ENCODE measurements around the gene XIAP.
"Not testable (repeated sequence)": the region's sequence is repeated elsewhere in the genome, so short reads cannot be mapped to it uniquely, and the experiment has no call there.

XIAP gene

DNA sequence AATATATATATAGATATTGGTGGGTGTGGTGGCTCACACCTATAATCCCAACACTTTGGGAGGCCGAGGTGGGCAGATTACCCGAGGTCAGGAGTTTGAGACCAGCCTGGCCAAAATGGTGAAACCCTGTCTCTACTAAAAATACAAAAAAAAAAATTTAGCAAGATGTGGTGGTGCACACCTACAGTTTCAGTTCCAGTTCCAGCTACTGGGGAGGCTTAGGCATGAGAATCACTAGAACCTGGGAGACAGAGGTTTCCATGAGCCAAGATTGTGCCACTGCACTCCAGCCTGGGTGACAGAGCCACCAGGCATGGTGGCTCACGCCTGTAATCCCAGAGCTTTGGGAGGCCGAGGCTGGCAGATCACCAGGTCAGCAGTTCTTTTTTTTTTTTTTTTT is 14.7 kb upstream of the XIAP start:
- H3K36me3 ChIP-seq (ENCODE audit: control insufficient read depth, insufficient read depth, low read length); H3K27me3 ChIP-seq (ENCODE audit: control insufficient read depth, insufficient read depth, low read length, poor library complexity, severe bottlenecking); H3K4me3 ChIP-seq (ENCODE audit: insufficient read depth, low read depth, low read length); H3K9me3 ChIP-seq (ENCODE audit: control insufficient read depth, low read length); H3K27ac ChIP-seq (ENCODE audit: insufficient read depth, low read depth, low read length, poor library complexity, severe bottlenecking); H3K4me1 ChIP-seq (ENCODE audit: control insufficient read depth, insufficient read depth, low read length): not testable (repeated sequence)
- 82 to 90% methylated on average over 4 of the region's 4 CpGs for WGBS, 2 experiments

DNA sequence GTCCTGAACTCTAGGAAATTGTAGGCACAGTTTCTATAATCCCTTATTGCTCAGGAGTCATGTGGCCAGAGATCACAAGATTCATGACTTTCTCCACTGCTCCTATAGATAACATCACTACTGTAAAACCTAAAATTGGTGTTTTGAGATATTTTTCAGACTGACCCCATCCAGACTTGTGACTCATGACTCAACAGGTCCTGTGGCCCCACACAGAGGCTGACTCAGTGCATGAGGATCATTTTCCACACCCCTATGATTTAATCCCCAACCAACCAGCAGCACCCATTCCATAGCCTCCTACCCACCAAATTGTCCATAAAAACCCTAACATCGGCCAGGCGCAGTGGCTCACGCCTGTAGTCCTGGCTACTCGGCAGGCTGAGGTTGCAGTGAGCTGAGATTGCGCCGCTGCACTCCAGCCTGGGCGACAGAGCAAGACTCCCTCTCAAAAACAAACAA is 13.2 kb upstream of the XIAP start:
- H3K4me3 ChIP-seq (ENCODE audit: insufficient read depth, low read depth, low read length): no peak overlapping the region
- H3K9me3 ChIP-seq (ENCODE audit: control insufficient read depth, low read length): no peaks in the 10 kb centered on the region
- H3K36me3 ChIP-seq (ENCODE audit: control insufficient read depth, insufficient read depth, low read length): no peaks in the 10 kb centered on the region
- H3K4me1 ChIP-seq (ENCODE audit: control insufficient read depth, insufficient read depth, low read length): no peaks in the 10 kb centered on the region
- no peak overlapping the region for H3K27ac ChIP-seq (ENCODE audit: insufficient read depth, low read depth, low read length, poor library complexity, severe bottlenecking)
- H3K27me3 ChIP-seq (ENCODE audit: control insufficient read depth, insufficient read depth, low read length, poor library complexity, severe bottlenecking): no peaks in the 10 kb centered on the region
- WGBS, 2 experiments: 83 to 97% methylated on average over 7 of the region's 7 CpGs

DNA sequence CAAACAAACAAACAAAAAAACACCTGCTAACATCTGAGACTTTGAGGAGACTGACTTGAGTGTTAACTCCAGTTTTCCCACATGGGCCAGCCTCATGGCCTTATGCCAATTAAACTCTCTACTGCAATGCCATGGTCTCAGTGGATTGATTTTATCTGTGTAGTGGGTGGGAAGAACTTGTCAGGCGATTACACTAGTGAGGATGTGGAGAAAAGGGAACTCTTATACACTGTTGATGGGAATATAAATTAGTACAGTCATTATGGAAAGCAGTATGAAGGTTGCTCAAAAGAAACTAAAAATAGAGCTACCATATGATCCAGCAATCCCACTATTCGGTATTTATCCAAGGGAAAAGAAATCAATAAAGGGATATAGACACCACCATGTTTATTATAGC is 12.8 kb upstream of the XIAP start:
- Histone ChIP-seq H3K4me1 (ENCODE audit: control insufficient read depth, insufficient read depth, low read length) (no peaks in the 10 kb centered on the region), H3K27ac (ENCODE audit: insufficient read depth, low read depth, low read length, poor library complexity, severe bottlenecking) (no peak overlapping the region), H3K9me3 (ENCODE audit: control insufficient read depth, low read length) (no peaks in the 10 kb centered on the region), H3K4me3 (ENCODE audit: insufficient read depth, low read depth, low read length) (no peak overlapping the region), H3K36me3 (ENCODE audit: control insufficient read depth, insufficient read depth, low read length) (no peaks in the 10 kb centered on the region), H3K27me3 (ENCODE audit: control insufficient read depth, insufficient read depth, low read length, poor library complexity, severe bottlenecking) (no peaks in the 10 kb centered on the region)
- 86 to 100% methylated on average over 1 of the region's 2 CpGs for WGBS, 2 experiments

- H3K4me3 ChIP-seq (ENCODE audit: insufficient read depth, low read depth, low read length): no peak overlapping the region
- H3K9me3 ChIP-seq (ENCODE audit: control insufficient read depth, low read length): no peaks in the 10 kb centered on the region
- H3K27me3 ChIP-seq (ENCODE audit: control insufficient read depth, insufficient read depth, low read length, poor library complexity, severe bottlenecking): no peaks in the 10 kb centered on the region
- WGBS, 2 experiments: 96 to 97% methylated on average over 12 of the region's 12 CpGs
- H3K4me1 ChIP-seq (ENCODE audit: control insufficient read depth, insufficient read depth, low read length): no peaks in the 10 kb centered on the region
- H3K27ac ChIP-seq (ENCODE audit: insufficient read depth, low read depth, low read length, poor library complexity, severe bottlenecking): no peak overlapping the region
- no peaks in the 10 kb centered on the region for H3K36me3 ChIP-seq (ENCODE audit: control insufficient read depth, insufficient read depth, low read length)
Observed at GRCh38 chrX:123849096-123849495, 10.8 kb upstream of the XIAP start.

DNA sequence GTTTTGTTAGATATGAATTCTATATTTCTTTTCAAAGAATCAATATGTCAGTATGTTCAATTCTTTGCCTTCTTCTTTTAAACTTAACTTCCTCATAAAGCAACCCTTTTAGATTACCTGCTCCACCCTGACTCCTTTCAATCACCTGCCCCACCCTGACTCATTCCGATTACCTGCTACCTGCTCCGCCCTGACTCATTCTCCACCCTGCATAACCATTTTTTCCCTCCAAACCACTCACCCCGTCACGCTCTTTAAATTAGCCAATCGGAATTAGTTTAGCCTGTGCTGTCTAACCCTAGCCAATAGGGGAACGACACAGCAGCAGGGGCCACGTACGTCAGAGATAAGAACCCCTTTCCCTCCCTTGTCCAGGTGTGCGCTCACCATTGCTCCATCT is 9.9 kb upstream of the XIAP start:
- not testable (repeated sequence) for H3K4me1 ChIP-seq (ENCODE audit: control insufficient read depth, insufficient read depth, low read length); H3K4me3 ChIP-seq (ENCODE audit: insufficient read depth, low read depth, low read length); H3K27ac ChIP-seq (ENCODE audit: insufficient read depth, low read depth, low read length, poor library complexity, severe bottlenecking); H3K27me3 ChIP-seq (ENCODE audit: control insufficient read depth, insufficient read depth, low read length, poor library complexity, severe bottlenecking); H3K36me3 ChIP-seq (ENCODE audit: control insufficient read depth, insufficient read depth, low read length); H3K9me3 ChIP-seq (ENCODE audit: control insufficient read depth, low read length)
- WGBS, 2 experiments: 79 to 82% methylated on average over 8 to 9 of the region's 9 CpGs

GRCh38 chrX:123851079-123851478 is 8.8 kb upstream of the XIAP start:
- Histone ChIP-seq H3K4me1 (ENCODE audit: control insufficient read depth, insufficient read depth, low read length) (no peaks in the 10 kb centered on the region), H3K27me3 (ENCODE audit: control insufficient read depth, insufficient read depth, low read length, poor library complexity, severe bottlenecking) (no peaks in the 10 kb centered on the region), H3K27ac (ENCODE audit: insufficient read depth, low read depth, low read length, poor library complexity, severe bottlenecking) (no peak overlapping the region), H3K36me3 (ENCODE audit: control insufficient read depth, insufficient read depth, low read length) (no peaks in the 10 kb centered on the region), H3K9me3 (ENCODE audit: control insufficient read depth, low read length) (no peaks in the 10 kb centered on the region), H3K4me3 (ENCODE audit: insufficient read depth, low read depth, low read length) (no peak overlapping the region)
- 100% methylated on average over 1 of the region's 1 CpG for WGBS, 2 experiments

DNA sequence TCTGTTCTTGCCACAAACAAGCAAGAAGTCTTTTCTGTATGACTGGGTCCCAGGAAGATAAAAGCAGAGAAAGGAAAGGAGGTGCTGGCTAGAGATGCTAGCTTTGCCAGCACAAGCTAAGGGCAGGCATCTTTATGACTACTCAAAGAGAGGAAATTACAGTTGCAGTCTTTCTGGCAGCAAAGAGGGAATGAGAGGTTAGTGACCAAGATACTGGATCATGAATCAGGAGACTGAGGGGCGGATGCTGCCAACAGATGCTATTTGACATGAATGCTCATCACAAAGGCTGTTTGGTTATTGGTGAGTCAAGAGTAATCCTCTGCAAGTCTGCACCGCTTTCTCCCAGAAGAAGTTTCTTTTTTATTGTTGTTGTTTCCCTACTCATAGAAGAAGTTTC is 5.5 kb upstream of the XIAP start:
- Histone ChIP-seq H3K4me1 (ENCODE audit: control insufficient read depth, insufficient read depth, low read length) (no peaks in the 10 kb centered on the region), H3K36me3 (ENCODE audit: control insufficient read depth, insufficient read depth, low read length) (no peaks in the 10 kb centered on the region), H3K4me3 (ENCODE audit: insufficient read depth, low read depth, low read length) (no peak overlapping the region), H3K27me3 (ENCODE audit: control insufficient read depth, insufficient read depth, low read length, poor library complexity, severe bottlenecking) (no peaks in the 10 kb centered on the region), H3K9me3 (ENCODE audit: control insufficient read depth, low read length) (no peaks in the 10 kb centered on the region), H3K27ac (ENCODE audit: insufficient read depth, low read depth, low read length, poor library complexity, severe bottlenecking) (no peak overlapping the region)
- 0 to 50% methylated on average over 1 to 2 of the region's 2 CpGs for WGBS, 2 experiments

- Histone ChIP-seq H3K27me3 (ENCODE audit: control insufficient read depth, insufficient read depth, low read length, poor library complexity, severe bottlenecking) (no peaks in the 10 kb centered on the region), H3K36me3 (ENCODE audit: control insufficient read depth, insufficient read depth, low read length) (no peaks in the 10 kb centered on the region), H3K9me3 (ENCODE audit: control insufficient read depth, low read length) (no peaks in the 10 kb centered on the region), H3K4me3 (ENCODE audit: insufficient read depth, low read depth, low read length) (peak overlapping the region; percentile 60), H3K4me1 (ENCODE audit: control insufficient read depth, insufficient read depth, low read length) (no peaks in the 10 kb centered on the region), H3K27ac (ENCODE audit: insufficient read depth, low read depth, low read length, poor library complexity, severe bottlenecking) (peak overlapping the region; percentile 93)
- WGBS, 2 experiments: 0 to 15% methylated on average over 2 to 12 of the region's 15 CpGs
Observed at GRCh38 chrX:123859409-123859845, 426 bp upstream of the XIAP start.

GRCh38 chrX:123860983-123861382 is 1.1 kb downstream of the XIAP start:
- H3K4me1 ChIP-seq (ENCODE audit: control insufficient read depth, insufficient read depth, low read length): no peaks in the 10 kb centered on the region
- H3K27ac ChIP-seq (ENCODE audit: insufficient read depth, low read depth, low read length, poor library complexity, severe bottlenecking): no peak overlapping the region
- WGBS, 2 experiments: 21 to 42% methylated on average over 3 to 4 of the region's 4 CpGs
- H3K27me3 ChIP-seq (ENCODE audit: control insufficient read depth, insufficient read depth, low read length, poor library complexity, severe bottlenecking): no peaks in the 10 kb centered on the region
- peak overlapping the region; percentile 60 for H3K4me3 ChIP-seq (ENCODE audit: insufficient read depth, low read depth, low read length)
- no peaks in the 10 kb centered on the region for H3K9me3 ChIP-seq (ENCODE audit: control insufficient read depth, low read length)
- no peaks in the 10 kb centered on the region for H3K36me3 ChIP-seq (ENCODE audit: control insufficient read depth, insufficient read depth, low read length)

GRCh38 chrX:123869488-123869887 is 9.6 kb downstream of the XIAP start:
- Histone ChIP-seq H3K4me3 (ENCODE audit: insufficient read depth, low read depth, low read length) (no peak overlapping the region), H3K27me3 (ENCODE audit: control insufficient read depth, insufficient read depth, low read length, poor library complexity, severe bottlenecking) (no peaks in the 10 kb centered on the region), H3K36me3 (ENCODE audit: control insufficient read depth, insufficient read depth, low read length) (no peaks in the 10 kb centered on the region), H3K4me1 (ENCODE audit: control insufficient read depth, insufficient read depth, low read length) (no peaks in the 10 kb centered on the region), H3K27ac (ENCODE audit: insufficient read depth, low read depth, low read length, poor library complexity, severe bottlenecking) (no peak overlapping the region), H3K9me3 (ENCODE audit: control insufficient read depth, low read length) (no peaks in the 10 kb centered on the region)
- no CpG with 5 or more reads among the region's 1 CpG for WGBS, 2 experiments

GRCh38 chrX:123871309-123871708 is 11.5 kb downstream of the XIAP start:
- Histone ChIP-seq H3K4me3 (ENCODE audit: insufficient read depth, low read depth, low read length) (no peak overlapping the region), H3K27ac (ENCODE audit: insufficient read depth, low read depth, low read length, poor library complexity, severe bottlenecking) (no peak overlapping the region), H3K36me3 (ENCODE audit: control insufficient read depth, insufficient read depth, low read length) (no peaks in the 10 kb centered on the region), H3K4me1 (ENCODE audit: control insufficient read depth, insufficient read depth, low read length) (no peaks in the 10 kb centered on the region), H3K27me3 (ENCODE audit: control insufficient read depth, insufficient read depth, low read length, poor library complexity, severe bottlenecking) (no peaks in the 10 kb centered on the region), H3K9me3 (ENCODE audit: control insufficient read depth, low read length) (no peaks in the 10 kb centered on the region)
- WGBS, 2 experiments: 92 to 100% methylated on average over 1 to 2 of the region's 2 CpGs

All from ectodermal cell (in vitro differentiated cells).